T-helper 1 cell treated with Interleukin-12 subunit alpha and Interleukin-12 subunit beta and Interleukin-4 antibody, amounts not matched to agents 30 μg/mL and 1 μg/mL, for 36 hours (primary cell): ENCODE measurements around the gene SLC6A14.

ENCODE experiments used
- H3K27ac Mint-ChIP-seq: one replicate; pipeline ENCODE4 v1.8.0; 2021; ENCODE audit warnings: mild to moderate bottlenecking, mixed read lengths
- H3K27me3 Mint-ChIP-seq: one replicate; pipeline ENCODE4 v1.8.0; 2021; ENCODE audit warnings: low read depth, mixed read lengths
- H3K36me3 Mint-ChIP-seq: one replicate; pipeline ENCODE4 v1.8.0; 2021; ENCODE audit warnings: low read depth, mixed read lengths
- H3K4me1 Mint-ChIP-seq: one replicate; pipeline ENCODE4 v1.8.0; 2021; ENCODE audit warnings: low read depth, mixed read lengths
- H3K4me3 Mint-ChIP-seq: one replicate; pipeline ENCODE4 v1.8.0; 2021; ENCODE audit warnings: mild to moderate bottlenecking, moderate library complexity, mixed read lengths
- H3K9me3 Mint-ChIP-seq: one replicate; pipeline ENCODE4 v1.8.0; 2021; ENCODE audit warnings: mixed read lengths

Gene SLC6A14

GRCh38 chrX:116436358-116436816 is at the start of gene SLC6A14:
Gene SLC6A14, plus strand, starts transcription at chrX:116436606. Its CDS starts 104 bp downstream, at chrX:116436710.
- Mint-ChIP-seq H3K4me1 (no peaks in the 10 kb centered on the region), H3K27ac (no peak within 1 kb of the TSS), H3K36me3 (no peaks in the 10 kb centered on the region), H3K4me3 (no peak within 1 kb of the TSS), H3K9me3 (no peaks in the 10 kb centered on the region), H3K27me3 (no peaks in the 10 kb centered on the region)

GRCh38 chrX:116395752-116396151 is 40.7 kb upstream of the SLC6A14 start:
- Mint-ChIP-seq H3K4me1 (no peaks in the 10 kb centered on the region), H3K9me3 (peaks cover under 1% of the 10 kb centered on the region), H3K36me3 (no peaks in the 10 kb centered on the region), H3K27ac (no peak overlapping the region), H3K4me3 (no peak overlapping the region), H3K27me3 (no peaks in the 10 kb centered on the region)

GRCh38 chrX:116399681-116400080 is 36.7 kb upstream of the SLC6A14 start:
- Mint-ChIP-seq H3K4me3 (no peak overlapping the region), H3K9me3 (peaks cover 5% of the 10 kb centered on the region), H3K27ac (no peak overlapping the region), H3K36me3 (no peaks in the 10 kb centered on the region), H3K4me1 (no peaks in the 10 kb centered on the region), H3K27me3 (no peaks in the 10 kb centered on the region)

- no peaks in the 10 kb centered on the region for H3K36me3 Mint-ChIP-seq
- H3K9me3 Mint-ChIP-seq = no peaks in the 10 kb centered on the region
- no peaks in the 10 kb centered on the region for H3K4me1 Mint-ChIP-seq
- H3K27ac Mint-ChIP-seq = no peak overlapping the region
- H3K4me3 Mint-ChIP-seq = no peak overlapping the region
- no peaks in the 10 kb centered on the region for H3K27me3 Mint-ChIP-seq
These were observed 27.2 kb upstream of the SLC6A14 start for GRCh38 chrX:116409219-116409618.

- Mint-ChIP-seq H3K4me1 (no peaks in the 10 kb centered on the region), H3K36me3 (no peaks in the 10 kb centered on the region), H3K27me3 (no peaks in the 10 kb centered on the region), H3K27ac (no peak overlapping the region), H3K4me3 (no peak overlapping the region), H3K9me3 (no peaks in the 10 kb centered on the region)
These were observed 23.1 kb upstream of the SLC6A14 start for GRCh38 chrX:116413273-116413672.

- Mint-ChIP-seq H3K27ac (no peak overlapping the region), H3K9me3 (no peaks in the 10 kb centered on the region), H3K4me3 (no peak overlapping the region), H3K36me3 (no peaks in the 10 kb centered on the region), H3K27me3 (no peaks in the 10 kb centered on the region), H3K4me1 (no peaks in the 10 kb centered on the region)
These were observed 19.2 kb upstream of the SLC6A14 start for GRCh38 chrX:116417214-116417613.

GRCh38 chrX:116417968-116418367 is 18.4 kb upstream of the SLC6A14 start:
- Mint-ChIP-seq H3K36me3 (no peaks in the 10 kb centered on the region), H3K27ac (no peak overlapping the region), H3K9me3 (no peaks in the 10 kb centered on the region)

GRCh38 chrX:116427978-116428377 is 8.4 kb upstream of the SLC6A14 start:
- Mint-ChIP-seq H3K27me3 (no peaks in the 10 kb centered on the region), H3K36me3 (no peaks in the 10 kb centered on the region), H3K27ac (no peak overlapping the region), H3K4me3 (no peak overlapping the region), H3K9me3 (no peaks in the 10 kb centered on the region), H3K4me1 (no peaks in the 10 kb centered on the region)

More at GRCh38 chrX:116417968-116418367, 18.4 kb upstream of the SLC6A14 start:
- H3K27me3 Mint-ChIP-seq = no peaks in the 10 kb centered on the region
- H3K4me1 Mint-ChIP-seq = no peaks in the 10 kb centered on the region
- H3K4me3 Mint-ChIP-seq = no peak overlapping the region

GRCh38 chrX:116435597-116435996 is 809 bp upstream of the SLC6A14 start:
- Mint-ChIP-seq H3K27ac (no peak overlapping the region), H3K4me3 (no peak overlapping the region), H3K9me3 (no peaks in the 10 kb centered on the region), H3K4me1 (no peaks in the 10 kb centered on the region), H3K36me3 (no peaks in the 10 kb centered on the region), H3K27me3 (no peaks in the 10 kb centered on the region)

GRCh38 chrX:116449156-116449555 is 12.8 kb downstream of the SLC6A14 start:
- Mint-ChIP-seq H3K9me3 (no peaks in the 10 kb centered on the region), H3K27ac (no peak overlapping the region), H3K36me3 (no peaks in the 10 kb centered on the region), H3K4me3 (no peak overlapping the region), H3K27me3 (no peaks in the 10 kb centered on the region), H3K4me1 (no peaks in the 10 kb centered on the region)

GRCh38 chrX:116462822-116463221 is 26.4 kb downstream of the SLC6A14 start, which contains the start of gene CT83:
Gene CT83, minus strand, starts transcription at chrX:116462976. Its CDS starts 120 bp downstream, at chrX:116462856.
- H3K4me3 Mint-ChIP-seq = no peak within 1 kb of the TSS
- H3K4me1 Mint-ChIP-seq = no peaks in the 10 kb centered on the region
- no peaks in the 10 kb centered on the region for H3K36me3 Mint-ChIP-seq
- no peak within 1 kb of the TSS for H3K27ac Mint-ChIP-seq
- H3K27me3 Mint-ChIP-seq = no peaks in the 10 kb centered on the region
- no peaks in the 10 kb centered on the region for H3K9me3 Mint-ChIP-seq

GRCh38 chrX:116480059-116480458 is 43.7 kb downstream of the SLC6A14 start:
- Mint-ChIP-seq H3K27ac (no peak overlapping the region), H3K4me1 (no peaks in the 10 kb centered on the region), H3K27me3 (no peaks in the 10 kb centered on the region), H3K36me3 (no peaks in the 10 kb centered on the region), H3K9me3 (no peaks in the 10 kb centered on the region), H3K4me3 (no peak overlapping the region)

GRCh38 chrX:116490104-116490503 is 53.7 kb downstream of the SLC6A14 start:
- no peaks in the 10 kb centered on the region for H3K4me1 Mint-ChIP-seq
- H3K36me3 Mint-ChIP-seq = no peaks in the 10 kb centered on the region
- no peaks in the 10 kb centered on the region for H3K27me3 Mint-ChIP-seq
- no peak overlapping the region for H3K4me3 Mint-ChIP-seq
- no peaks in the 10 kb centered on the region for H3K9me3 Mint-ChIP-seq
- H3K27ac Mint-ChIP-seq = no peak overlapping the region

GRCh38 chrX:116493271-116493670 is 56.9 kb downstream of the SLC6A14 start:
- Mint-ChIP-seq H3K4me3 (no peak overlapping the region), H3K27ac (no peak overlapping the region), H3K36me3 (no peaks in the 10 kb centered on the region), H3K4me1 (no peaks in the 10 kb centered on the region), H3K27me3 (no peaks in the 10 kb centered on the region), H3K9me3 (no peaks in the 10 kb centered on the region)

GRCh38 chrX:116499780-116500179 is 63.4 kb downstream of the SLC6A14 start:
- H3K9me3 Mint-ChIP-seq = no peaks in the 10 kb centered on the region
- no peaks in the 10 kb centered on the region for H3K27me3 Mint-ChIP-seq
- no peak overlapping the region for H3K27ac Mint-ChIP-seq
- H3K36me3 Mint-ChIP-seq = no peaks in the 10 kb centered on the region
- no peaks in the 10 kb centered on the region for H3K4me1 Mint-ChIP-seq
- H3K4me3 Mint-ChIP-seq = no peak overlapping the region
